Loucy (cell line): ENCODE measurements around the gene CCDC146.
"Not testable (repeated sequence)": the region's sequence is repeated elsewhere in the genome, so short reads cannot be mapped to it uniquely, and the experiment has no call there.

Experiments used
- EZH2phosphoT487 ChIP-seq: fragments of 200-600 bp; IDR thresholded peaks from 2 replicates; pipeline ENCODE4 v1.6.1; 2018; ENCODE audit warnings: antibody characterized with exemption, mild to moderate bottlenecking, moderate library complexity, borderline replicate concordance
- TF ChIP-seq, protein P1 (sequence below): fragments of 200-600 bp; sonication (generic); conservative IDR thresholded peaks from 2 replicates; pipeline ENCODE4 v1.5.1; 2014; ENCODE audit warnings: mild to moderate bottlenecking, antibody characterized with exemption, low read length

DNA sequence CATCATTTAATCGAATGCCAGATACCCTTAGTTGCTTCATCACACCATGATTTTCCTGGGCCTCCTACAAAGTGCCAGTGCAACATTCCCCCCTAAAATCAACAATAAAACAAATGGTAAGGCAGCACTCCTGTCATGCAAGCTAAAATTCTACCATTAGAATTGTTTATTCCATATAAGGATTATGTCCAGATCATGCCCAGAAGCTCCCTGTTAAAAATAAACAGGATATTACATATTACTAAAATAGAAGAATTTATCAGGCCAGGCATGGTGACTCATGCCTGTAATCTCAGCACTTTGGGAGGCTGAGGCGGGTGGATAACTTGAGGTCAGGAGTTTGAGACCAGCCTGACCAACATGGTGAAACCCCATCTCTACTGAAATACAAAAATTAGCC, 153.2 kb downstream of the CCDC146 start:
- TF ChIP-seq, protein P1, sequence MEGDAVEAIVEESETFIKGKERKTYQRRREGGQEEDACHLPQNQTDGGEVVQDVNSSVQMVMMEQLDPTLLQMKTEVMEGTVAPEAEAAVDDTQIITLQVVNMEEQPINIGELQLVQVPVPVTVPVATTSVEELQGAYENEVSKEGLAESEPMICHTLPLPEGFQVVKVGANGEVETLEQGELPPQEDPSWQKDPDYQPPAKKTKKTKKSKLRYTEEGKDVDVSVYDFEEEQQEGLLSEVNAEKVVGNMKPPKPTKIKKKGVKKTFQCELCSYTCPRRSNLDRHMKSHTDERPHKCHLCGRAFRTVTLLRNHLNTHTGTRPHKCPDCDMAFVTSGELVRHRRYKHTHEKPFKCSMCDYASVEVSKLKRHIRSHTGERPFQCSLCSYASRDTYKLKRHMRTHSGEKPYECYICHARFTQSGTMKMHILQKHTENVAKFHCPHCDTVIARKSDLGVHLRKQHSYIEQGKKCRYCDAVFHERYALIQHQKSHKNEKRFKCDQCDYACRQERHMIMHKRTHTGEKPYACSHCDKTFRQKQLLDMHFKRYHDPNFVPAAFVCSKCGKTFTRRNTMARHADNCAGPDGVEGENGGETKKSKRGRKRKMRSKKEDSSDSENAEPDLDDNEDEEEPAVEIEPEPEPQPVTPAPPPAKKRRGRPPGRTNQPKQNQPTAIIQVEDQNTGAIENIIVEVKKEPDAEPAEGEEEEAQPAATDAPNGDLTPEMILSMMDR = not testable (repeated sequence)
- not testable (repeated sequence) for TF ChIP-seq EZH2phosphoT487
